ENCODE results near the gene PPIA. TPM values are rescaled to one million over a fixed set of nuclear protein-coding genes. Genes with fewer than 3 reads are reported as not detected.

Gene PPIA
- total and polyA plus RNA-seq, 2 donors from 2014 or later: 1,143 to 2,940 TPM

GRCh38 chr7:44757739-44758138 is 38.7 kb upstream of the PPIA start:
- Histone ChIP-seq H3K4me3 (ENCODE audit: low read length in 3 of 3) (no peak overlapping the region), H3K36me3 (ENCODE audit: control insufficient read depth in 2 of 3, insufficient read depth in 3 of 3, low read length in 3 of 3) (peaks cover 0 to 34% (median 16%) of the 10 kb centered on the region in 3 donors), H3K27ac (ENCODE audit: low read depth in 2 of 2, low read length in 2 of 2) (no peak overlapping the region), H3K4me1 (ENCODE audit: control insufficient read depth in 2 of 3, insufficient read depth in 2 of 3, low read depth in 1 of 3, low read length in 3 of 3) (peaks cover 0 to 23% (median 0%) of the 10 kb centered on the region in 3 donors), H3K9ac (ENCODE audit: low read length in 3 of 3) (no peak overlapping the region), H3K27me3 (ENCODE audit: control insufficient read depth, insufficient read depth, low read length) (no peaks in the 10 kb centered on the region), H3K9me3 (ENCODE audit: control insufficient read depth in 2 of 3, insufficient read depth in 1 of 3, low read length in 3 of 3) (no peaks in the 10 kb centered on the region)
- intact Hi-C loops (cut with DNase I): no loop called here
- no peak for TF ChIP-seq CTCF (IDR thresholded peaks at IDR 0.05; ENCODE audit: borderline replicate concordance, extremely low read depth, insufficient read depth)
- DNase-seq (no peak), FAIRE-seq (no peak)

- Histone ChIP-seq H3K27me3 (ENCODE audit: control insufficient read depth, insufficient read depth, low read length) (no peaks in the 10 kb centered on the region), H3K4me3 (ENCODE audit: low read length in 3 of 3) (no peak overlapping the region), H3K36me3 (ENCODE audit: control insufficient read depth in 2 of 3, insufficient read depth in 3 of 3, low read length in 3 of 3) (peaks cover under 1 to 49% (median 29%) of the 10 kb centered on the region in 3 donors), H3K4me1 (ENCODE audit: control insufficient read depth in 2 of 3, insufficient read depth in 2 of 3, low read depth in 1 of 3, low read length in 3 of 3) (peaks cover 0 to 19% (median 0%) of the 10 kb centered on the region in 3 donors), H3K9ac (ENCODE audit: low read length in 3 of 3) (no peak overlapping the region), H3K27ac (ENCODE audit: low read depth in 2 of 2, low read length in 2 of 2) (no peak overlapping the region), H3K9me3 (ENCODE audit: control insufficient read depth in 2 of 3, insufficient read depth in 1 of 3, low read length in 3 of 3) (no peaks in the 10 kb centered on the region)
- FAIRE-seq (no peak), DNase-seq (no peak)
- TF ChIP-seq CTCF (IDR thresholded peaks at IDR 0.05; ENCODE audit: borderline replicate concordance, extremely low read depth, insufficient read depth): no peak
- intact Hi-C loops (cut with DNase I): no loop called here
Observed at GRCh38 chr7:44759246-44759645, 37.2 kb upstream of the PPIA start.

- no peak for TF ChIP-seq CTCF (IDR thresholded peaks at IDR 0.05; ENCODE audit: borderline replicate concordance, extremely low read depth, insufficient read depth)
- no peaks in the 10 kb centered on the region for H3K27me3 ChIP-seq (ENCODE audit: control insufficient read depth, insufficient read depth, low read length)
- no peak overlapping the region for H3K9ac ChIP-seq (ENCODE audit: low read length in 3 of 3)
- peaks cover 4 to 57% (median 37%) of the 10 kb centered on the region in 3 donors for H3K36me3 ChIP-seq (ENCODE audit: control insufficient read depth in 2 of 3, insufficient read depth in 3 of 3, low read length in 3 of 3)
- peaks cover 0 to 11% (median 0%) of the 10 kb centered on the region in 3 donors for H3K4me1 ChIP-seq (ENCODE audit: control insufficient read depth in 2 of 3, insufficient read depth in 2 of 3, low read depth in 1 of 3, low read length in 3 of 3)
- H3K4me3 ChIP-seq (ENCODE audit: low read length in 3 of 3): no peak overlapping the region
- no peak for FAIRE-seq
- intact Hi-C loops (cut with DNase I): no loop called here
- DNase-seq: no peak
- no peaks in the 10 kb centered on the region for H3K9me3 ChIP-seq (ENCODE audit: control insufficient read depth in 2 of 3, insufficient read depth in 1 of 3, low read length in 3 of 3)
- no peak overlapping the region for H3K27ac ChIP-seq (ENCODE audit: low read depth in 2 of 2, low read length in 2 of 2)
Observed at GRCh38 chr7:44760034-44760580, 36.4 kb upstream of the PPIA start.
